ENCODE measurements around the gene NUDT3.

DNA sequence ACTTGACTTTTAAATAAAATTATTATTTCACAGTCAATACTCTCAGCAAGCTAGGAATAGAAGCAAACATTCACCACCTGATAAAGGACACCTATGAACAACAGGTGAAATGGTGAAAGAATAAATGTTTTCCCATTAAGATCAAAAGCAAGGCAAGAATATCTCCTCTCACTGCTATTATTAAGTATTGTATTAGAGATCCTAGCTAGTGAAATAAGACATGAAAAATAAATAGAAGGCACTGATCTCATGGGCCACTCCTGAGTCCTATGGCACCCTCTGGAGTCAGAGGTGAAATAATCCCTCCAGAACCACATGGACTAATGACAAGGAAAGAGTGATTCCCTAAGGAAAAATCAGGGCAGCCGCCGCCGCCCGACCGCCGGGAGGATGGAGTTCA, 4.0 kb upstream of the NUDT3 start:
- TF ChIP-seq CTCF (IDR thresholded peaks at IDR 0.05) (no peak), POLR2A (IDR thresholded peaks at IDR 0.05) (no peak)

Data from ovary (tissue), 3 donors.